Nephron progenitor cell (in vitro differentiated cells): Measurements from ENCODE around the gene SPRR1A.

Experiments
- DNase-seq: peaks from one replicate; pipeline ENCODE4 v3.0.0; 2021
- H3K27ac Mint-ChIP-seq: 2 replicates; pipeline ENCODE4 v1.8.0; 2021; ENCODE audit warnings: mild to moderate bottlenecking, moderate library complexity, mixed read lengths
- H3K27me3 Mint-ChIP-seq: 2 replicates; pipeline ENCODE4 v1.8.0; 2021; ENCODE audit warnings: mild to moderate bottlenecking, low read depth, mixed read lengths; ENCODE audit not compliant: poor library complexity
- H3K36me3 Mint-ChIP-seq: 2 replicates; pipeline ENCODE4 v1.8.0; 2021; ENCODE audit warnings: low read depth, mixed read lengths
- H3K4me1 Mint-ChIP-seq: 2 replicates; pipeline ENCODE4 v1.8.0; 2021; ENCODE audit warnings: mixed read lengths
- H3K4me3 Mint-ChIP-seq: 2 replicates; pipeline ENCODE4 v1.8.0; 2021; ENCODE audit warnings: mild to moderate bottlenecking, moderate library complexity, mixed read lengths
- H3K9me3 Mint-ChIP-seq: 2 replicates; pipeline ENCODE4 v1.8.0; 2021; ENCODE audit warnings: mild to moderate bottlenecking, moderate library complexity, mixed read lengths
- CTCF ChIP-seq: fragments of 200-600 bp; sonication (generic); IDR thresholded peaks from 2 replicates; pipeline ENCODE4 v1.5.0; 2021; ENCODE audit warnings: antibody characterized with exemption

SPRR1A gene

DNA sequence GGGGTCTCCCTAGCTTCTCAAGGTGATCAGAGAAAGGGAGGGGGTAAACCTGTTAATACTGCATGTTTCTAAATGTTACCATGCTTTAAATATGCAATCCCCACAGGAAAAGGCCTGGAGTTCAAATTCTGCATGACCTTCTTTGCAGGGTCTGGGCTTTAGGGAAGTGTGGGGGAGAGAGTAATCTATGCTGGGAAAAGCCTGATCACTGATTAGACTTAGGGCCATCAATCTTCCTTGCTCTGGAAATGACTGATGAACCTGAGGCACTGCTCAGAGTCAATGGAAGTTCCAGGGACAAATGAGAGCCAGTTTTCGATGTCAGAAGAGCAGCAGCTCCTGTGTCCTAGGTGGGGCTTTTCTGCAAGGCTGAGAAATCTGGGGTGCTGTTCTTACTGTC, 3.2 kb upstream of the SPRR1A start:
- Mint-ChIP-seq H3K27me3 (peaks cover 9% of the 10 kb centered on the region), H3K9me3 (peaks cover 15% of the 10 kb centered on the region), H3K4me1 (peaks cover 5% of the 10 kb centered on the region), H3K4me3 (no peak overlapping the region), H3K27ac (no peak overlapping the region), H3K36me3 (no peaks in the 10 kb centered on the region)
- DNase-seq: no peak
- TF ChIP-seq CTCF: no peak

DNA sequence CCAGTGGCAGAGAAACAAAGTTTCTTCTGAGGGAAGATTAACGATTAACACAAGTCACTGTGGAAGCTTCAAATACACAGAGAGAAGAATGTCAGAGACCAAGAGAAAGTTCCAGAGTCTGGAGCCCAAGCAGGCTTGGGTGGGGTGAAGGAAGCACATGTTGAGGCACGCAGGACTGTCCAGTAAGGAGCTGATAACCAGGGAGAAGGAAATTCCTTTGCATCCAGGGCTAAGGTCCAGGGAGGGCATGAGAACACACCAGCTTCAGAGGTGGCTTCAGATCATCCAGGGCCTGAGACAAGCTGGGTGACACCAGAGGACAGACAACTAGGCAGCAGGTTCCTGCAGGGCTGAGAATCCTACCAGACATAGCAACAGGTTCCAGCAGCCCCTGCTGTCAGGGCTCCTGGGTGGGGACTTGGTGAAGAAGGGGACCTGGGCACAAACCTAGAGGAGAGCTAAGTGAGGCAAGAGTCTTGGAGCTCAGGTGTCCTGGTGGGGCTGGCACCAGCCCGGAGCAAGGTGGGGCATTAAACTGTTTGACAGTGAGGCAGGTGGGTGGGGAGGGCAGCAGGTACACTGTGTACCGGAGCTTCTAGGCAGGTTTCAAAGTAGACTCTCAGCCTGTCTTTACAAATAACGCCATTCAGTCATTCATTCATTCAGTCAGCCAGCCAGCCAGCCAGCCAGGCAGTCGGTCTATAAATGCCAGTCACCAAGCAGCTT, 2.6 kb upstream of the SPRR1A start:
- peaks cover 10% of the 10 kb centered on the region for H3K9me3 Mint-ChIP-seq
- H3K4me3 Mint-ChIP-seq: no peak overlapping the region
- TF ChIP-seq CTCF: no peak
- DNase-seq: no peak
- peaks cover 5% of the 10 kb centered on the region for H3K4me1 Mint-ChIP-seq
- peaks cover 9% of the 10 kb centered on the region for H3K27me3 Mint-ChIP-seq
- no peak overlapping the region for H3K27ac Mint-ChIP-seq
- H3K36me3 Mint-ChIP-seq: no peaks in the 10 kb centered on the region

GRCh38 chr1:152982076-152982475, 1.8 kb upstream of the SPRR1A start:
- no peak overlapping the region for H3K27ac Mint-ChIP-seq
- peaks cover 5% of the 10 kb centered on the region for H3K4me1 Mint-ChIP-seq
- TF ChIP-seq CTCF: no peak
- peaks cover 14% of the 10 kb centered on the region for H3K9me3 Mint-ChIP-seq
- no peak overlapping the region for H3K4me3 Mint-ChIP-seq
- H3K36me3 Mint-ChIP-seq: no peaks in the 10 kb centered on the region
- H3K27me3 Mint-ChIP-seq: peaks cover 9% of the 10 kb centered on the region
- DNase-seq: no peak

GRCh38 chr1:152983234-152983633, 647 bp upstream of the SPRR1A start:
- peaks cover 5% of the 10 kb centered on the region for H3K4me1 Mint-ChIP-seq
- H3K27me3 Mint-ChIP-seq: peaks cover 9% of the 10 kb centered on the region
- no peak overlapping the region for H3K27ac Mint-ChIP-seq
- no peaks in the 10 kb centered on the region for H3K36me3 Mint-ChIP-seq
- DNase-seq: no peak
- TF ChIP-seq CTCF: no peak
- no peak overlapping the region for H3K4me3 Mint-ChIP-seq
- peaks cover 14% of the 10 kb centered on the region for H3K9me3 Mint-ChIP-seq

- H3K27me3 Mint-ChIP-seq: peaks cover 6% of the 10 kb centered on the region
- no peak overlapping the region for H3K4me3 Mint-ChIP-seq
- peaks cover 5% of the 10 kb centered on the region for H3K4me1 Mint-ChIP-seq
- no peak overlapping the region for H3K27ac Mint-ChIP-seq
- peaks cover 3% of the 10 kb centered on the region for H3K9me3 Mint-ChIP-seq
- no peak for DNase-seq
- no peaks in the 10 kb centered on the region for H3K36me3 Mint-ChIP-seq
- no peak for TF ChIP-seq CTCF
Observed at GRCh38 chr1:152986578-152986977, 2.7 kb downstream of the SPRR1A start.

- H3K27me3 Mint-ChIP-seq: peaks cover 10% of the 10 kb centered on the region
- H3K4me3 Mint-ChIP-seq: no peak overlapping the region
- DNase-seq: no peak
- H3K9me3 Mint-ChIP-seq: peaks cover 26% of the 10 kb centered on the region
- H3K4me1 Mint-ChIP-seq: peaks cover 9% of the 10 kb centered on the region
- no peaks in the 10 kb centered on the region for H3K36me3 Mint-ChIP-seq
- no peak for TF ChIP-seq CTCF
- H3K27ac Mint-ChIP-seq: no peak overlapping the region
Observed at GRCh38 chr1:152993186-152993585, 9.3 kb downstream of the SPRR1A start.
